GM15510 (cell line): Measurements from ENCODE around the gene CD300LG.

Source experiments
- POLR2A ChIP-seq: IDR thresholded peaks from 3 replicates; pipeline ENCODE4 v1.6.1; 2011; ENCODE audit warnings: borderline replicate concordance; ENCODE audit not compliant: insufficient read length; ENCODE audit errors: extremely low read depth

CD300LG gene

DNA sequence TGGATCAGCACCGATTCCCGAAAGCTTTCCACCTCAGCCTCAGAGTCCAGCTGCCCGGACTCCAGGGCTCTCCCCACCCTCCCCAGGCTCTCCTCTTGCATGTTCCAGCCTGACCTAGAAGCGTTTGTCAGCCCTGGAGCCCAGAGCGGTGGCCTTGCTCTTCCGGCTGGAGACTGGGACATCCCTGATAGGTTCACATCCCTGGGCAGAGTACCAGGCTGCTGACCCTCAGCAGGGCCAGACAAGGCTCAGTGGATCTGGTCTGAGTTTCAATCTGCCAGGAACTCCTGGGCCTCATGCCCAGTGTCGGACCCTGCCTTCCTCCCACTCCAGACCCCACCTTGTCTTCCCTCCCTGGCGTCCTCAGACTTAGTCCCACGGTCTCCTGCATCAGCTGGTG lies 15.0 kb downstream of the CD300LG start:
- no peak for TF ChIP-seq POLR2A

GRCh38 chr17:43864161-43864984 lies 17.4 kb downstream of the CD300LG start:
- no peak for TF ChIP-seq POLR2A

- no peak for TF ChIP-seq POLR2A
Observed at GRCh38 chr17:43868226-43868994, 21.4 kb downstream of the CD300LG start.

GRCh38 chr17:43871946-43872690 lies 25.1 kb downstream of the CD300LG start:
- no peak for TF ChIP-seq POLR2A

- no peak for TF ChIP-seq POLR2A
Observed at GRCh38 chr17:43873091-43873490, 26.1 kb downstream of the CD300LG start.

GRCh38 chr17:43873815-43874214 lies 26.8 kb downstream of the CD300LG start:
- no peak for TF ChIP-seq POLR2A

DNA sequence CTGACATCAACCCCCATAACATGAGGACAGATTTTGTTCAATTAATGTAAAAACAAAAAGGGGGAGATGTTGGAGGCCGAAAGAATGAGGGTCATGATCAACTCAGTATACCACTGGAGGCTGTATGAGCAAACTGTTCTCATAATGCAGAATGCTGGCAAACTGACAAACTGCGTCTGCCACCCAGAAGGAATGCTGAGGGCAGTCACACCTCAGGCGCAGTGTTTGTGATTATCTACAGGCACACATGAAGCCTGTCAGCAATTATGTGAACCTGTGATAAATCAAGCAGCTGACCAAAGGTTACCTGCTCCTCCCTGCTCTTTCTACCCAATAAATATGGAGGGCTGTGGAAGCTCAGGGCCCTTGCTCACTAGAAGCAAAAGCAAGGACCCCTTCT lies 27.3 kb downstream of the CD300LG start:
- no peak for TF ChIP-seq POLR2A

DNA sequence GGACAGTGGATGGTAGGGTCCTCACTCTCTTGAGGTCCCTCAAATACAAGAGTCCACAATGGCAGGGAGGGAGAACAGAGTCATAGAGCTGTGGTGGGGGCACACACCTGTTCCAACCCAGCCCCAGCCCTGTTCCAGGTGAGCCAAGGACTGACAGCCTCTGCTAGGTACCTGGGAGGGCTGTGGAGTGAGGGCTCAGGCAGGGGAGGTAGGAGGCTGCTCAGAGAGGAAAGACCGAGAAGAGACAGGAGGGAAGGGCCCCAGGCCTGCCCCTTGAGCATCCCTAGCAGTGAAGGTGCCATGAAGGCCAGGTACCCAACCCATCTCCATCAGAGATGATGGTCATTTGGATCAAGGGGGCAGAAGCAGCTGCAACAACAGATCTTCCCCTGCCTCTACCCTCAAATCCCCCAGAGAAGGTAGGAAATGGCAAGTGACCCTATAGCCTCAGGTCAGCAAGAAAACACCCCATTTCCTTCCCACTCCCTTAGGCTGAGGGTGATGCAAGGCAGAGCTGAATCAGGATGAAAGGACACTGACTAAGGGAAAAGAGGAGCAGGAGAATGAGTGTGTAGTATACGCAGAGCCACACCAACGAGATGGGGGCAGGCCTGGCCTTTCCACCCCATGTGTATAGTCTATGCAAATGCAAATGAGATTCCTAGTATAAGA lies 28.6 kb downstream of the CD300LG start:
- no peak for TF ChIP-seq POLR2A

- TF ChIP-seq POLR2A: no peak
Observed at GRCh38 chr17:43877031-43877430, 30.1 kb downstream of the CD300LG start.

- no peak for TF ChIP-seq POLR2A
Observed at GRCh38 chr17:43877451-43878155, 30.6 kb downstream of the CD300LG start.

GRCh38 chr17:43878260-43879175 lies 31.5 kb downstream of the CD300LG start:
- TF ChIP-seq POLR2A: no peak

GRCh38 chr17:43879723-43880419 lies 32.9 kb downstream of the CD300LG start:
- TF ChIP-seq POLR2A: no peak

DNA sequence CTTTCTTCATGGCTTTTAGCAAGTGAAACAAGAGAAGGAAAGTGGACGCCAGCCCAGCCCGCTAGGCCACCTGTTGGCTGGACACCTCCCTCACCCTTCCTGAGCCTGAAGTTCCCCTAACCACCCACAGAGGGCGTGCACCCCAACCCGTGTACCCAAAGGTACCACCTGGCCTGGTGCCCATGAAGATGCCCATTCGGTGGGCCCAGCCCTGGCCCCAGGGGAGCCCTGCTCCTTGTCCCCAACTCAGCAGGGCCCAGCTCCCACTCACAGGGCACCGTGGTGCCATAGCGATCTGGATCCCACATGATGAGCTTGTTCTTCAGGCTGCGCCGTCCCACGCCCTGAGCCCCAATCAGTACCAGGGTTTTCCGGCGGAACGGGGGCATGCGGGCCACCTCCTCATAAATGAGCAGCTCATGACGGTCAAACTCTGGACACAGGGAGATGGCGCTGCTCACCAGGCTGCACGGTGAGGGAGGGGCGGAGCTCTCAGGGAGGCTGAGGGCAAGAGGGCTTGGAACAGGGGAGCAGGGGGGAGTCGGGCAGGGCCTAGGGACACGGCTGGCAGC lies 33.5 kb downstream of the CD300LG start:
- TF ChIP-seq POLR2A: no peak

GRCh38 chr17:43881181-43881580 lies 34.2 kb downstream of the CD300LG start:
- no peak for TF ChIP-seq POLR2A
